HepG2 (cell line): ENCODE measurements around the gene SRC. TPM values are rescaled to one million over a fixed set of nuclear protein-coding genes. Genes with fewer than 3 reads are reported as not detected.

Source experiments
- ATF7 ChIP-seq, 2 experiments: fragments of 450-650 bp in 1 of 2; sonication (generic) in 1 of 2; formaldehyde crosslinking in 1 of 2; IDR thresholded peaks; 2 replicates each; pipeline versions ENCODE4 v1.4.0 to v1.6.1; 2016 to 2020; ENCODE audit warnings: antibody characterized with exemption in 1 of 2, mild to moderate bottlenecking in 1 of 2, missing genetic modification reagents in 1 of 2
- FOXP1 ChIP-seq, 2 experiments: fragments of 450-650 bp in 1 of 2; IDR thresholded peaks; 2 replicates each; pipeline ENCODE4 v1.6.1; 2017 to 2018; ENCODE audit warnings: antibody characterized with exemption in 1 of 2
- IKZF1 ChIP-seq: fragments of 450-650 bp; IDR thresholded peaks from 2 replicates; pipeline ENCODE4 v1.7.1; 2016
- MBNL3 ChIP-seq: fragments of 250-450 bp; sonication (Bioruptor Pico); conservative IDR thresholded peaks from 2 replicates; pipeline ENCODE4 v1.8.0; 2022; ENCODE audit warnings: mild to moderate bottlenecking, inconsistent platforms
- PRMT3 ChIP-seq: sonication (generic); formaldehyde crosslinking; IDR thresholded peaks from 2 replicates; pipeline ENCODE4 v1.8.1; 2022; ENCODE audit warnings: low read depth, mild to moderate bottlenecking, moderate library complexity, missing genetic modification reagents, borderline replicate concordance
- SMARCE1 ChIP-seq: fragments of 450-650 bp; IDR thresholded peaks from 2 replicates; pipeline ENCODE4 v1.6.1; 2017; ENCODE audit warnings: borderline replicate concordance
- TEAD3 ChIP-seq: optimal IDR thresholded peaks from 2 replicates; pipeline ENCODE3; 2016; ENCODE audit warnings: borderline replicate concordance
- ZNF33B ChIP-seq: sonication (generic); formaldehyde crosslinking; IDR thresholded peaks from 2 replicates; pipeline ENCODE4 v1.5.1; 2020; ENCODE audit warnings: mild to moderate bottlenecking, missing genetic modification reagents
- ZNF552 ChIP-seq: sonication (generic); formaldehyde crosslinking; IDR thresholded peaks from 2 replicates; pipeline ENCODE4 v1.9.0; 2022; ENCODE audit warnings: missing genetic modification reagents, mild to moderate bottlenecking, borderline replicate concordance
- ZNF746 ChIP-seq: sonication (generic); formaldehyde crosslinking; IDR thresholded peaks from 2 replicates; pipeline ENCODE4 v1.8.0; 2022; ENCODE audit warnings: mild to moderate bottlenecking, missing genetic modification reagents
- polyA plus RNA-seq, 8 experiments: library from polyadenylated mRNA; depleted of rRNA in 3 of 8; stranded (reverse) in 7 of 8; unstranded in 1 of 8; fragments of >200 nt; fragmentation: Illumina TruSeq in 4 of 8; extraction: Trizol in 4 of 8; gene quantifications; 2 replicates each; pipeline versions ENCODE4 v1.2.1 to v1.2.3, GENCODE V29; 2011 to 2016; ENCODE audit warnings: low read depth in 4 of 8, missing spikeins in 1 of 8, mixed read lengths in 1 of 8; ENCODE audit not compliant: insufficient read depth in 1 of 8
- total RNA-seq, 5 experiments: library from RNA; depleted of rRNA; stranded (reverse); fragments of >200 nt; fragmentation: Illumina TruSeq; extraction: Trizol; gene quantifications; 2 replicates each; pipeline ENCODE4 v1.2.3, GENCODE V29; 2016; ENCODE audit warnings: low read depth in 1 of 5
- TF ChIP-seq, protein P1 (sequence below): sonication (generic); formaldehyde crosslinking; IDR thresholded peaks from 2 replicates; pipeline ENCODE4 v1.4.0; 2020; ENCODE audit warnings: missing genetic modification reagents
- TF ChIP-seq, protein P2 (sequence below): sonication (generic); formaldehyde crosslinking; IDR thresholded peaks from 2 replicates; pipeline ENCODE4 v1.4.0; 2020; ENCODE audit warnings: low read depth, mild to moderate bottlenecking, missing genetic modification reagents
- TF ChIP-seq, protein P3 (sequence below), 2 experiments: sonication (generic) in 1 of 2; formaldehyde crosslinking in 1 of 2; IDR thresholded peaks; 2 replicates each; pipeline versions ENCODE4 v1.4.0 to v1.6.1; 2018 to 2020; ENCODE audit warnings: missing genetic modification reagents in 2 of 2, borderline replicate concordance in 1 of 2, low read depth in 1 of 2, mild to moderate bottlenecking in 1 of 2, missing biosample characterization in 1 of 2
- TF ChIP-seq, protein P4 (sequence below): sonication (generic); formaldehyde crosslinking; IDR thresholded peaks from 2 replicates; pipeline ENCODE4 v1.4.0; 2020; ENCODE audit warnings: mild to moderate bottlenecking, missing genetic modification reagents, borderline replicate concordance
- TF ChIP-seq, protein P5 (sequence below): sonication (generic); formaldehyde crosslinking; IDR thresholded peaks from 2 replicates; pipeline ENCODE4 v1.4.0; 2020; ENCODE audit warnings: missing genetic modification reagents, mild to moderate bottlenecking, borderline replicate concordance

SRC gene
- total and polyA plus RNA-seq, 2 of the 13 experiments (the other 11 are each of a cell fraction or from before 2014, with no cell fraction given), result 54.7 to 192 TPM

DNA sequence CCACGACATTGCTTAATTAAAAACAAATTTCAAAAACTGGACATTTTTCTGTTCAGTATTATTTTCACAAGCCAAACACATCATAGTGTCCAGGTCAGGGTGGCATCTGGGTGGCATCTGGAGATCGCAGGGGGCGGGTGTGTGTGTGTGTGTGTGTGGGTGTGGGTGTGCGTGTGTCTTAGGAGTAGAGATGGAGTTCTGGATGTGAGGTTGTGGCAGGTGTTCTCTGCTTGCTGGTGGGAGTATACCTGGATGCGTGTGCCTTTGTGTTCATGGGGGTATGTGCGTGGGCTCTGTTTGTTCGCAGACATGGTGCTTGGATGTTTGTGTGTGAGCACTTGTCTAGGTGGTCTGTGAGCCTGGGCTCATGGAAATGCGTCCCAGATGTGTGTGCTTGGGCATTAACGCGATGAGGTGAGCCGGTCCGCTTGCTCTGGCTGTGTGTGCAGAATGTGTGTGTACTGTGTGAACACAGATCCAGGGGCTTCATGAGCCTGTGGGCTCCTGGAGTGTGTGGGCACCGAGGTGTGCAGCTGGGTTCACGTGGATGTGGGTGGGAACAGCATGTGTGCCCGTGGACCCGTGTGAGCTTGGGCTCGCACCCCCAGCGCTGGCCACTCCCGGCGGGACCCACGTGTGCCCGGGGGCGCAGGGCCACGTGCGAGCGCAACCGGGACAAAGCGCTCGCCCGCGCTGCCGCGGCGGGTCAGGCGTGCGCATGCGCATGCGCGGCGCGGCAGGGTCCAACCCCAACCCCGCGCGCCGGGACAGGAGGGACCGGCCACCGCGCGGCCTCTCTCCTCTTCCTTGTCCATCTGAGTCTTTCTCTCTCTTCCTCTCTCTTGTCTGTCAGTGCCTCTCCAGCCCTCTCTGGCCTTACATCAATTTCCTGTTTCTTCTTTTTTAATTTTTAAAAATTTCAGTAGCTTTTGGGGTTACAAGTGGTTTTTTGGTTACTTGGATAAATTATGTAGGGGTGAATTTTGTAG lies 60.4 kb downstream of the SRC start (continued):
- no peak for TF ChIP-seq ATF7 (IDR thresholded peaks at IDR 0.05)
- TF ChIP-seq ATF7 (CRISPR knock-in tag; IDR thresholded peaks at IDR 0.05), result peak; percentile 62; the same call in 1 of the 2 replicates
- no peak for TF ChIP-seq SMARCE1
- TF ChIP-seq, protein P1, sequence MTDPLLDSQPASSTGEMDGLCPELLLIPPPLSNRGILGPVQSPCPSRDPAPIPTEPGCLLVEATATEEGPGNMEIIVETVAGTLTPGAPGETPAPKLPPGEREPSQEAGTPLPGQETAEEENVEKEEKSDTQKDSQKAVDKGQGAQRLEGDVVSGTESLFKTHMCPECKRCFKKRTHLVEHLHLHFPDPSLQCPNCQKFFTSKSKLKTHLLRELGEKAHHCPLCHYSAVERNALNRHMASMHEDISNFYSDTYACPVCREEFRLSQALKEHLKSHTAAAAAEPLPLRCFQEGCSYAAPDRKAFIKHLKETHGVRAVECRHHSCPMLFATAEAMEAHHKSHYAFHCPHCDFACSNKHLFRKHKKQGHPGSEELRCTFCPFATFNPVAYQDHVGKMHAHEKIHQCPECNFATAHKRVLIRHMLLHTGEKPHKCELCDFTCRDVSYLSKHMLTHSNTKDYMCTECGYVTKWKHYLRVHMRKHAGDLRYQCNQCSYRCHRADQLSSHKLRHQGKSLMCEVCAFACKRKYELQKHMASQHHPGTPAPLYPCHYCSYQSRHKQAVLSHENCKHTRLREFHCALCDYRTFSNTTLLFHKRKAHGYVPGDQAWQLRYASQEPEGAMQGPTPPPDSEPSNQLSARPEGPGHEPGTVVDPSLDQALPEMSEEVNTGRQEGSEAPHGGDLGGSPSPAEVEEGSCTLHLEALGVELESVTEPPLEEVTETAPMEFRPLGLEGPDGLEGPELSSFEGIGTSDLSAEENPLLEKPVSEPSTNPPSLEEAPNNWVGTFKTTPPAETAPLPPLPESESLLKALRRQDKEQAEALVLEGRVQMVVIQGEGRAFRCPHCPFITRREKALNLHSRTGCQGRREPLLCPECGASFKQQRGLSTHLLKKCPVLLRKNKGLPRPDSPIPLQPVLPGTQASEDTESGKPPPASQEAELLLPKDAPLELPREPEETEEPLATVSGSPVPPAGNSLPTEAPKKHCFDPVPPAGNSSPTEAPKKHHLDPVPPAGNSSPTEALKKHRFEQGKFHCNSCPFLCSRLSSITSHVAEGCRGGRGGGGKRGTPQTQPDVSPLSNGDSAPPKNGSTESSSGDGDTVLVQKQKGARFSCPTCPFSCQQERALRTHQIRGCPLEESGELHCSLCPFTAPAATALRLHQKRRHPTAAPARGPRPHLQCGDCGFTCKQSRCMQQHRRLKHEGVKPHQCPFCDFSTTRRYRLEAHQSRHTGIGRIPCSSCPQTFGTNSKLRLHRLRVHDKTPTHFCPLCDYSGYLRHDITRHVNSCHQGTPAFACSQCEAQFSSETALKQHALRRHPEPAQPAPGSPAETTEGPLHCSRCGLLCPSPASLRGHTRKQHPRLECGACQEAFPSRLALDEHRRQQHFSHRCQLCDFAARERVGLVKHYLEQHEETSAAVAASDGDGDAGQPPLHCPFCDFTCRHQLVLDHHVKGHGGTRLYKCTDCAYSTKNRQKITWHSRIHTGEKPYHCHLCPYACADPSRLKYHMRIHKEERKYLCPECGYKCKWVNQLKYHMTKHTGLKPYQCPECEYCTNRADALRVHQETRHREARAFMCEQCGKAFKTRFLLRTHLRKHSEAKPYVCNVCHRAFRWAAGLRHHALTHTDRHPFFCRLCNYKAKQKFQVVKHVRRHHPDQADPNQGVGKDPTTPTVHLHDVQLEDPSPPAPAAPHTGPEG (CRISPR knock-in tag), result peak; percentile 97
- no peak; the same call in 1 of the 2 replicates for TF ChIP-seq ZNF33B (CRISPR knock-in tag)
- no peak for TF ChIP-seq IKZF1
- TF ChIP-seq, protein P2, sequence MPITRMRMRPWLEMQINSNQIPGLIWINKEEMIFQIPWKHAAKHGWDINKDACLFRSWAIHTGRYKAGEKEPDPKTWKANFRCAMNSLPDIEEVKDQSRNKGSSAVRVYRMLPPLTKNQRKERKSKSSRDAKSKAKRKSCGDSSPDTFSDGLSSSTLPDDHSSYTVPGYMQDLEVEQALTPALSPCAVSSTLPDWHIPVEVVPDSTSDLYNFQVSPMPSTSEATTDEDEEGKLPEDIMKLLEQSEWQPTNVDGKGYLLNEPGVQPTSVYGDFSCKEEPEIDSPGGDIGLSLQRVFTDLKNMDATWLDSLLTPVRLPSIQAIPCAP, result peak; percentile 95; the same call in 1 of the 2 replicates
- no peak for TF ChIP-seq TEAD3 (CRISPR knock-in tag)
- TF ChIP-seq ZNF552 (CRISPR knock-in tag), result peak; percentile 99
- TF ChIP-seq, protein P3, sequence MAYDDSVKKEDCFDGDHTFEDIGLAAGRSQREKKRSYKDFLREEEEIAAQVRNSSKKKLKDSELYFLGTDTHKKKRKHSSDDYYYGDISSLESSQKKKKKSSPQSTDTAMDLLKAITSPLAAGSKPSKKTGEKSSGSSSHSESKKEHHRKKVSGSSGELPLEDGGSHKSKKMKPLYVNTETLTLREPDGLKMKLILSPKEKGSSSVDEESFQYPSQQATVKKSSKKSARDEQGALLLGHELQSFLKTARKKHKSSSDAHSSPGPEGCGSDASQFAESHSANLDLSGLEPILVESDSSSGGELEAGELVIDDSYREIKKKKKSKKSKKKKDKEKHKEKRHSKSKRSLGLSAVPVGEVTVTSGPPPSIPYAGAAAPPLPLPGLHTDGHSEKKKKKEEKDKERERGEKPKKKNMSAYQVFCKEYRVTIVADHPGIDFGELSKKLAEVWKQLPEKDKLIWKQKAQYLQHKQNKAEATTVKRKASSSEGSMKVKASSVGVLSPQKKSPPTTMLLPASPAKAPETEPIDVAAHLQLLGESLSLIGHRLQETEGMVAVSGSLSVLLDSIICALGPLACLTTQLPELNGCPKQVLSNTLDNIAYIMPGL (CRISPR knock-in tag; IDR thresholded peaks at IDR 0.05; ENCODE audit: borderline replicate concordance in 1 of 2, low read depth in 1 of 2), result peak in 1 of 2 experiments; percentile 55; a peak in 1 of 4 replicates
- TF ChIP-seq, protein P4, sequence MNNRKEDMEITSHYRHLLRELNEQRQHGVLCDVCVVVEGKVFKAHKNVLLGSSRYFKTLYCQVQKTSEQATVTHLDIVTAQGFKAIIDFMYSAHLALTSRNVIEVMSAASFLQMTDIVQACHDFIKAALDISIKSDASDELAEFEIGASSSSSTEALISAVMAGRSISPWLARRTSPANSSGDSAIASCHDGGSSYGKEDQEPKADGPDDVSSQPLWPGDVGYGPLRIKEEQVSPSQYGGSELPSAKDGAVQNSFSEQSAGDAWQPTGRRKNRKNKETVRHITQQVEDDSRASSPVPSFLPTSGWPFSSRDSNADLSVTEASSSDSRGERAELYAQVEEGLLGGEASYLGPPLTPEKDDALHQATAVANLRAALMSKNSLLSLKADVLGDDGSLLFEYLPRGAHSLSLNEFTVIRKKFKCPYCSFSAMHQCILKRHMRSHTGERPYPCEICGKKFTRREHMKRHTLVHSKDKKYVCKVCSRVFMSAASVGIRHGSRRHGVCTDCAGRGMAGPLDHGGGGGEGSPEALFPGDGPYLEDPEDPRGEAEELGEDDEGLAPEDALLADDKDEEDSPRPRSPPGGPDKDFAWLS (CRISPR knock-in tag), result peak; percentile 90; the same call in 1 of the 2 replicates
- no peak for TF ChIP-seq MBNL3 (CRISPR knock-in tag)
- no peak for TF ChIP-seq FOXP1 (IDR thresholded peaks at IDR 0.05)
- no peak for TF ChIP-seq FOXP1 (CRISPR knock-in tag; IDR thresholded peaks at IDR 0.05)
- peak; percentile 54; the same call in 1 of the 2 replicates for TF ChIP-seq ZNF746 (CRISPR knock-in tag)
- peak; percentile 98 for TF ChIP-seq PRMT3
- TF ChIP-seq, protein P5, sequence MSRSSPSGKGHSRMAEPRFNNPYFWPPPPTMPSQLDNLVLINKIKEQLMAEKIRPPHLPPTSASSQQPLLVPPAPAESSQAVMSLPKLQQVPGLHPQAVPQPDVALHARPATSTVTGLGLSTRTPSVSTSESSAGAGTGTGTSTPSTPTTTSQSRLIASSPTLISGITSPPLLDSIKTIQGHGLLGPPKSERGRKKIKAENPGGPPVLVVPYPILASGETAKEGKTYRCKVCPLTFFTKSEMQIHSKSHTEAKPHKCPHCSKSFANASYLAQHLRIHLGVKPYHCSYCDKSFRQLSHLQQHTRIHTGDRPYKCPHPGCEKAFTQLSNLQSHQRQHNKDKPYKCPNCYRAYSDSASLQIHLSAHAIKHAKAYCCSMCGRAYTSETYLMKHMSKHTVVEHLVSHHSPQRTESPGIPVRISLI (CRISPR knock-in tag), result peak; percentile 73
